ENCODE data around the gene TCAIM. TPM values are rescaled to one million over a fixed set of nuclear protein-coding genes. Genes with fewer than 3 reads are reported as not detected.
A peak's percentile ranks its signal among the peaks of the same experiment; 100 is the strongest.
"Not testable (repeated sequence)": the region's sequence is repeated elsewhere in the genome, so short reads cannot be mapped to it uniquely, and the experiment has no call there.

The TCAIM gene
- total RNA-seq, 1 donor from 2014 or later: 22.4 TPM

DNA sequence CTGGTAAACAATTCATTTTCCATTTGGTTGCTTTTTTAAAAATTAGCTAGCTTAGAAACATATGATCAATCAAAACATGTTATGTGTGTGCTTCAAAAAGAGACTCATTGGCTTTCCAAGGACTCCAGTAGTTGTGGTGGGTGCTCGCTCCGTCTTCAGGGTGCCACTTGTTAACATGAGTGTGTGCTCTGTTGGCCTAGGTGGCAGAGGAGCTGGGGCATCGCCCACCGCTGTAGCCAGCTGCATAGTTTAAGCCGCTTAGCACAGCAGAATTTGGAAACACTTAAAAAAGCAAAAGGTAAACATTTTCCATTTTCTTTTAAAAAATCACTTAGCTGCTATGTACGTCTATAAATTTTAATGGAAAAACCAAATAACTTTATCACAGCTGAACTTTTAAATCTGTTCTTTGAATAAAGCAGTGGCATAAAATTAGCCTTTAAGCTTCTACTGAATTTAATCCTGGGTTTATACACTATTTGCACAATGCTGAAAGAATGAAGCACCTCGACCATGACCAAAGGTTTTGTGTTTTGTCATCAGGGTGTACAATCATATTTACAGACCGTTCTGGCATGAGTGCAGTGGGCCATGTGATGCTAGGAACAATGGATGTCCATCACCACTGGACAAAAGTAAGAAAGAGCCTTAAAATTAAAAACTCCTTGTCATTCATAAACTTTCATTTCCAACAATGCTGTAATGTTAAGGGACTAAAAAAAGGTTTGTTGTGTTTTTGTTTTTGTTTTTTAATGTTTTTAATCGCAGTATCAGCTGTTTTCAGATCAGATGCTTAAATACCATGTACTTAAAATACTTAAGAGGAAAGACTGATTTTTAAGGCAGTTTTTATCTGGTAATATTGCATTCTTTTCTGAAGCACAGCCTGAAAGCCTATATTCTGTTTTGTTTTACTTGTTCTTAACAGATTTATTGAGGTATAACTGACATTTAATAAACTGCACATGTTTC is 57.9 kb downstream of the TCAIM start:
- Mint-ChIP-seq H3K4me1 (ENCODE audit: unreplicated experiment) (no peaks in the 10 kb centered on the region), H3K4me3 (no peak overlapping the region), H3K27ac (no peak overlapping the region), H3K27me3 (no peaks in the 10 kb centered on the region), H3K36me3 (peaks cover 19% of the 10 kb centered on the region), H3K9me3 (no peaks in the 10 kb centered on the region)
- no peak for TF ChIP-seq CTCF (conservative IDR thresholded peaks at IDR 0.05)
- DNase-seq (ENCODE audit: extremely low spot score, unreplicated experiment): no peak

GRCh38 chr3:44398271-44398670 is 59.7 kb downstream of the TCAIM start:
- H3K27me3 Mint-ChIP-seq; H3K9me3 Mint-ChIP-seq; H3K4me3 Mint-ChIP-seq; DNase-seq (ENCODE audit: extremely low spot score, unreplicated experiment); H3K4me1 Mint-ChIP-seq (ENCODE audit: unreplicated experiment); H3K27ac Mint-ChIP-seq: not testable (repeated sequence)
- H3K36me3 Mint-ChIP-seq: peaks cover 22% of the 10 kb centered on the region

GRCh38 chr3:44398853-44399252 is 60.3 kb downstream of the TCAIM start:
- no peak for DNase-seq (ENCODE audit: extremely low spot score, unreplicated experiment)
- Mint-ChIP-seq H3K36me3 (peaks cover 26% of the 10 kb centered on the region), H3K9me3 (no peaks in the 10 kb centered on the region), H3K27me3 (no peaks in the 10 kb centered on the region), H3K4me3 (no peak overlapping the region), H3K27ac (no peak overlapping the region), H3K4me1 (ENCODE audit: unreplicated experiment) (no peaks in the 10 kb centered on the region)
- TF ChIP-seq CTCF (conservative IDR thresholded peaks at IDR 0.05): no peak

DNA sequence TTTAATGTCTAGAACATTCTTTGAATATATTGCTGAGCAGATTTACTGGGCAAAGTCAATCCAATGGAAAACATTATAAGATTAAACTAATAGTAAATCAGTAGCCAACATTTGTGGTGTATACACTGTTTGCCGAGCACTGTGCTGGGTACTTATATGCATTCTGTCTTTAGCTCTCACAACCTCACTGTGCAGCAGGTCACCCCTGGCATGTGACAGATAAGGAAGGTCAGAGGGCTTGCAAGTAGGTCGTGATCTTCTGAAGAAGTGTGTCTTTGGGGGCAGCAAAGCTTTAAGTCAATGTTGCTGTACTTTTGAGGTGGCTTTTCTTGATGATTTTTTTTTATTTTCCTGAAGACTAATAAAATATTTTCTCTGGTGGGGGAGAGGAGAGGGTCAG is 62.2 kb downstream of the TCAIM start:
- Mint-ChIP-seq H3K27ac (no peak overlapping the region), H3K4me1 (ENCODE audit: unreplicated experiment) (no peaks in the 10 kb centered on the region), H3K36me3 (peaks cover 33% of the 10 kb centered on the region)

DNA sequence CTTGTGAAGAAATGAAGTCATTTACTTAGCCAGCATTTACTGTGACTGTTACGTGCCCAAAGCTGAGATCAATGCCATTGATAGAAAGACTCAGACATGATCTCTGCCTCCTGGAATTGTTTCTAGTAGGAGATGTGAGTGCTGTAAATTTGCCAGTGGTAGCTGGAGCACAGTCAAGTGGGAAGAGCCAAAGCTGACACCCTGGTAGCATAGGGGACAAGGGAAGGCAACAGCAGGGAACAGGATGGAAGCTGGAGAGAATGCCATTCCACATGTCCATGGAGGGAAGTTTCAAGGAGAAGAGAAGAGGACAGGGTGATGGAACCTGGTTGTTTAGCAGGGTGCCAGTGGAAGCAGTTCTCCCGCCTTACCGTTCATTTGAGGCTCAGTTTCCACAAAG is 64.0 kb downstream of the TCAIM start:
- no peaks in the 10 kb centered on the region for H3K9me3 Mint-ChIP-seq
- TF ChIP-seq CTCF (conservative IDR thresholded peaks at IDR 0.05): no peak
- H3K4me3 Mint-ChIP-seq: no peak overlapping the region
- no peak overlapping the region for H3K27ac Mint-ChIP-seq
- H3K36me3 Mint-ChIP-seq: peaks cover 25% of the 10 kb centered on the region
- no peak for DNase-seq (ENCODE audit: extremely low spot score, unreplicated experiment)
- no peaks in the 10 kb centered on the region for H3K27me3 Mint-ChIP-seq
- H3K4me1 Mint-ChIP-seq (ENCODE audit: unreplicated experiment): no peaks in the 10 kb centered on the region

More for the DNA sequence above, 62.2 kb downstream of the TCAIM start:
- H3K4me3 Mint-ChIP-seq: no peak overlapping the region
- no peak for DNase-seq (ENCODE audit: extremely low spot score, unreplicated experiment)
- H3K9me3 Mint-ChIP-seq: no peaks in the 10 kb centered on the region
- TF ChIP-seq CTCF (conservative IDR thresholded peaks at IDR 0.05): no peak
- H3K27me3 Mint-ChIP-seq: no peaks in the 10 kb centered on the region

- DNase-seq (ENCODE audit: extremely low spot score, unreplicated experiment): peak; percentile 39
- no peak for TF ChIP-seq CTCF (conservative IDR thresholded peaks at IDR 0.05)
- no peaks in the 10 kb centered on the region for H3K27me3 Mint-ChIP-seq
- peaks cover 3% of the 10 kb centered on the region for H3K36me3 Mint-ChIP-seq
- no peak overlapping the region for H3K4me3 Mint-ChIP-seq
- no peak overlapping the region for H3K27ac Mint-ChIP-seq
- H3K9me3 Mint-ChIP-seq: no peaks in the 10 kb centered on the region
- no peaks in the 10 kb centered on the region for H3K4me1 Mint-ChIP-seq (ENCODE audit: unreplicated experiment)
Observed at GRCh38 chr3:44409640-44410410, 71.3 kb downstream of the TCAIM start.

All from type B pancreatic cell (in vitro differentiated cells).